Activated T-cell treated with anti-CD3 and anti-CD28 coated beads, Interleukin-2, amount 50 U/mL, for 1 hour (primary cell): ENCODE measurements around the gene NFE2L3.
"Not testable (repeated sequence)": the region's sequence is repeated elsewhere in the genome, so short reads cannot be mapped to it uniquely, and the experiment has no call there.

Experiments used
- DNase-seq: peaks from one replicate; pipeline ENCODE4 v3.0.0-alpha.2; 2020

Gene NFE2L3

DNA sequence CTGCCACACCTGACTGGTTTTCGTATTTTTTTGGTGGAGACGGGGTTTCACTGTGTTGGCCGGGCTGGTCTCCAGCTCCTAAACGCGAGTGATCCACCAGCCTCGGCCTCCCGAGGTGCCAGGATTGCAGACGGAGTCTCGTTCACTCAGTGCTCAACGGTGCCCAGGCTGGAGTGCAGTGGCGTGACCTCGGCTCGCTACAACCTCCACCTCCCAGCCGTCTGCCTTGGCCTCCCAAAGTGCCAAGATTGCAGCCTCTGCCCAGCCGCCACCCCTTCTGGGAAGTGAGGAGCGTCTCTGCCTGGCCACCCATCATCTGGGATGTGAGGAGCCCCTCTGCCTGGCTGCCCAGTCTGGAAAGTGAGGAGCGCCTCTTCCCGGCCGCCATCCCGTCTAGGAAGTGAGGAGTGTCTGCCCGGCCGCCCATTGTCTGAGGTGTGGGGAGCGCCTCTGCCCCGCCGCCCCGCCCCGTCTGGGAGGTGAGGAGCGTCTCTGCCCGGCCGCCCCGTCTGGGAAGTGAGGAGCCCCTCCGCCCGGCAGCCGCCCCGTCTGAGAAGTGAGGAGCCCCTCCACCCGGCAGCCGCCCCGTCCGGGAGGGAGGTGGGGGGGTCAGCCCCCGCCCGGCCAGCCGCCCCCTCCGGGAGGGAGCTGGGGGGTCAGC lies 4.2 kb upstream of the NFE2L3 start:
- DNase-seq, result not testable (repeated sequence)

DNA sequence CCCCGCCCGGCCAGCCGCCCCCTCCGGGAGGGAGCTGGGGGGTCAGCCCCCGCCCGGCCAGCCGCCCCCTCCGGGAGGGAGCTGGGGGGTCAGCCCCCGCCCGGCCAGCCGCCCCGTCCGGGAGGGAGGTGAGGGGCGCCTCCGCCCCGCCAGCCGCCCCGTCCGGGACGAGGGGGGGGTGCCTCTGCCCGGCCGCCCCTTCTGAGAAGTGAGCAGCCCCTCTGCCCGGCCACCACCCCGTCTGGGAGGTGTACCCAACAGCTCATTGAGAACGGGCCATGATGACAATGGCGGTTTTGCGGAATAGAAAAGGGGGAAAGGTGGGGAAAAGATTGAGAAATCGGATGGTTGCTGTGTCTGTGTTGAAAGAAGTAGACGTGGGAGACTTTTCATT lies 3.7 kb upstream of the NFE2L3 start:
- not testable (repeated sequence) for DNase-seq

DNA sequence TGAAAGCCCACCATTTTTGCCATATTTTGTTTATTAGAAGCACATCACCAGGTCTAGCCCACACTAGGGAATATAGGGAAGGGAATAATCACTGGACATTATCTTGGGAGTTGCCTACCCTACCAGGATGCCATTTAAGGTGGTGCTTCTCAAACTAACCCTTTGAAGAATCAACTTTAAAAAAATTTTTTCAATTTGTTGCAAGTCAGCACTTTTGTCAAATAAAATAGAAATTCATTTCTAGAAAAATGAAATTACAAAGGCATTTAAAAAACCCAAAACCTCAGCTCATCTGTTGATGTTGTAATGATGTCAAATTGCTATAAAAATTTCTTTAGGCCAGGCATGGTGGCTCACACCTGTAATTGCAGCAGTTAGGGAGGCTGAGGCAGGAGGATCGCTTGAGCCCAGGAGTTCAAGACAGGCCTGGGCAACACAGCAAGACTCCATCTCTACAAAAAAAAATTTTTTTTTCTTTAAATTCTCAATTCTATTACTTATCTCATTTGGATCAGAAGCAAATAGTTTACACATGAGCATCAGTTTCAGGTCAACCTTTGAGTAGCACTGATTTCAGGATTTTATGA lies 2.5 kb upstream of the NFE2L3 start:
- no peak for DNase-seq

DNA sequence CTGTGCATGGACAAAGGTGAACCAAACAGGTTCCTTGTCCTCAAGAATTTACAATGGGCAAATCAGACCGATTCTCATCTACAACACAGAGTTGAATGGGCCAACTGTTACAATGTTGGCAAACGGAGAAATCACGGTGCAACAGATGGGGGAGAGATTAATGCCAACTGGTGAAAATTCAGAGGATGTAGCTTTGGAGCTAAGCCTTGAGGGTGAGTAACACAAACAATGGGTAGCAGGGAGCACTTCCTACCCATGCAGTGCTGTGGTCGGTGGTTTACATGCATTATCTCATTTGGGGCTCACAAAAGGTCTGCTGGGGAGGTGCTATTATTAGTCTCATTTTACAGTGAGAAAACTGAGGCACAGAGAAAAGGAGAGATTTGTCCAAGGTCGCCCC lies 902 bp upstream of the NFE2L3 start:
- no peak for DNase-seq

DNA sequence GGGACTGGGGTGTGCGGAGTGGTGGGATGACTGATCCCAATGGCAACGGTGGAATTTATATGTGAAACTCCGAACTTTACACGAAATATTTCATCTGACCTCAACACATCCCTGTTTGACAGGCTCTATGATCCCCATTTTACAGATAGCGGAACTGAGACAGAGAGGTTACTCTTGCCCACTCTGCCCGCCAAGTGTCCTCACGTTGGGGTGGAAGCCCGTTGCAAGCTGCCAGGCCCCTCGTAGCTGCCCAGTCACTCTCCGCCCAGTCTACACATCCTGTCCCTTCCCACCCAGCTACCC lies 397 bp upstream of the NFE2L3 start:
- no peak for DNase-seq

DNA sequence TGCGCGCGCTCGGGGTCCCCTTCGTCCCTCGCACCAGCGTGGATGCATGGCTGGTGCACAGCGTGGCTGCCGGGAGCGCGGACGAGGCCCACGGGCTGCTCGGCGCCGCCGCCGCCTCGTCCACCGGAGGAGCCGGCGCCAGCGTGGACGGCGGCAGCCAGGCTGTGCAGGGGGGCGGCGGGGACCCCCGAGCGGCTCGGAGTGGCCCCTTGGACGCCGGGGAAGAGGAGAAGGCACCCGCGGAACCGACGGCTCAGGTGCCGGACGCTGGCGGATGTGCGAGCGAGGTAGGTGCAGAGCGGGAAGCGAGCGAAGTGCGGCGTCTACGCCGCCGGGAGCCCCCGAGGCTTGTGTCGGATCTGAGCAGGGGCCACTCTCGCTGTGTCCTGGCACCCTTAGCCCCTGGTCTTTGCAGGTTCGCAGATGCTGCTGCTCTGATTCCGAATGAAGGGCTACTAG lies 813 bp downstream of the NFE2L3 start:
- peak; percentile 55 for DNase-seq

DNA sequence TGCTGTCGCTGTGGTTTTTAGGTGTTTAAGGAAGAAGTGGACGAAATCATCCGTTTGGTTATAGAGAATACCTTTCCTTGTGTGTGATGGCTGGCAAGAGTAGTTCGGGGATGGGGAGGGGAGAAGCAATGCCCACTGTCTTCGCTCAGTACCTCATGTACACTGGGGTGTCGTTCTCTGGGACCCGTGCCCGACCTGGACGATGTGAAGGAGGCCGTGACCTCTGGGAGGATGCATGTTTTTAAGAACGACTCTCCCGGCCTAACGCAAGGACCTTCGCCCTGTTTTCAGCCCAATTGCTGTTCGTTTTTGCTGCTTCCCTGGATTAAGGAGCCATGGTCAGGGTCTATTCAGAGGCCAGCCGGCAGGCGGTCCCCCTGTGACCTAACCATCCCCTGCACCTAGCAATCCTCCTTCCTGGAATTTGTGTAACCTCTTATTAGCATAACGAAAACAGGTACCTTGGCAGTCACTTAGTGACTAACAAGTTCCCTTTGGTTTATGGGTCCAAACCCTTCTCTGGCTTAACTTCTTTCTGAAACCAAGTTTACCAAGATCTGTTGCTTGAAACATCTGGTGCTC lies 1.3 kb downstream of the NFE2L3 start:
- DNase-seq, result peak; percentile 37

DNA sequence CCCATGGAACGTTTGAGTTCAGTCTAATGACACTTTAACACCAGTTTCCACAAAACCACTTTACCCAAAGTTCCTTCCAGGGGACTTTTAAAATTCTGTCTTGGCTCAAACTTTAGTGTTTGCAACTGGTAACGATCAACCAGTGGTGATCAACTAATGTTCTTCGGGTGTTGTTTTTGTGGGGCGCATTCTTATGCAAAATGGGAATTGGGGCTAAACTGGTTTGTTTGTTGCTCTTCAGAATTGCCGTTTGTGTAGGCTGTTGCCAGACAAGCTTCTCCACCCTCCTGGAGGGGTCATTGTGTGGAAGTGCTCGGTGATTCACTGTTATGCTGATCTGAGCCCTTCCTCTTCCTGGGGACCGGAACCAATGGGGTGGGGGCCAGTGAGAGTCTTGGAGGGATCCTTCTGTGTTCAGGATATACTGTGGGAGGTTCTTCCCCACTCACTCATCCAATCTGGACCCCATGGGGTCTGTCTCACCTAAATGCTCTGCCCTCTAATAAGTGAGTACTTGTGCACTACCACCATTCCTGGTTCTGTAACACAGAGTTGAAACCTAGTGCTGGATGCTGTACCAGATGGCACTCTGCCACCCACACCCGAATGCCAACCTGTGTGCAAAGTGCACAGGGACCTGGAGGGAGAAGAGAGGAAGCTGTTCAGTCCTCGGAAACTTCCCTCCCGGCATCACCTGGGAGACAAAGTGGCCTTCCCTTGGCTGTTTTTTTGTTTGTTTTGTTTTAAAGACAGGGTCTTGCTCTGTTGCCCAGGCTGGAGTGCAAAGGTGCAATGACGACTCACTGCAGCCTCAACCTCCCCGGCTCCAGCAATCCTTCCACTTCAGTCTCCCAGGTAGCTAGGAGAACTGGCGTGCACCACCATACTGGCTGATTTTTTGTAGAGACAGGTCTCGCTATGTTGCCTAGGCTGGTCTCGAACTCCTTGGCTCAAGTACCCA lies 2.1 kb downstream of the NFE2L3 start:
- DNase-seq, result no peak

DNA sequence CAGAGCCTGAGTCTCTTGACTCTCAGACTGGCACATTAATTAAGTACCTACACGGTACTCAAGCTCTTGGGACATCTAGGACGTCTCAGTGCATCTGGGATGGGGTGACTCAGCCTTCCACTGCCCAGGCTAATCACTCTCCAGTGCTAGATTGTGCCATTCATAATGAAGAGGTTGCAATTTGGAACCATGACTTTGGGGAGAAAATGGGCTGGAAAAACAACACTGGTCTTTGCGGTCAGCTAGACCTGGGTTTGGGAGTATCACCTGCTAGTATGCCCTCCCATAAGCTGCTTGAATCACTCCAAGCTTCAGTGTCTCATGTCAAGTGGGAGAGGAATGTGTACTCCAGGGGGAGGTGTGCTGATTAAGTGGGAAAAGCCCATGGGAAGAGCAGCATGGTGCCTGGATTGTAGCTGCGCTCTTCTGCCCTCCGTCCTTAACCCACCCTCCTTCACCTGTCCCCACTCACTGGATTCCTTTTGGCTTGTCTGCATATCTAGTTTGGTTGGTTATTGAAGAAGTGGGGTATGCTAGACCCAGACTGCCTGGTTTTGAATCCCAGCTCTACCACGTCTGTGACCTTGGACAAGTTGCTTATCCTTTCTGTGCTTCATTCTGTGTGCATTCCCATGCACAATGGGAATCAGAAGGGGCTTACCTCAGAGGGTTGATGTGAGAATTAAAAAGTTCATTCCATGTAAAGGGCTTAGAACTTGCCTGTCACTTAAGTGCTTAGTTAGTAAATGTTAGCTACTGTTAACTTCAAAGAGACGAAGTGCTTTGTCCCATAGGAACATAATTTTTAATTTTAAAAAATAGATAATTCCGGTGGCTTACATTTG lies 3.8 kb downstream of the NFE2L3 start:
- DNase-seq, result no peak

DNA sequence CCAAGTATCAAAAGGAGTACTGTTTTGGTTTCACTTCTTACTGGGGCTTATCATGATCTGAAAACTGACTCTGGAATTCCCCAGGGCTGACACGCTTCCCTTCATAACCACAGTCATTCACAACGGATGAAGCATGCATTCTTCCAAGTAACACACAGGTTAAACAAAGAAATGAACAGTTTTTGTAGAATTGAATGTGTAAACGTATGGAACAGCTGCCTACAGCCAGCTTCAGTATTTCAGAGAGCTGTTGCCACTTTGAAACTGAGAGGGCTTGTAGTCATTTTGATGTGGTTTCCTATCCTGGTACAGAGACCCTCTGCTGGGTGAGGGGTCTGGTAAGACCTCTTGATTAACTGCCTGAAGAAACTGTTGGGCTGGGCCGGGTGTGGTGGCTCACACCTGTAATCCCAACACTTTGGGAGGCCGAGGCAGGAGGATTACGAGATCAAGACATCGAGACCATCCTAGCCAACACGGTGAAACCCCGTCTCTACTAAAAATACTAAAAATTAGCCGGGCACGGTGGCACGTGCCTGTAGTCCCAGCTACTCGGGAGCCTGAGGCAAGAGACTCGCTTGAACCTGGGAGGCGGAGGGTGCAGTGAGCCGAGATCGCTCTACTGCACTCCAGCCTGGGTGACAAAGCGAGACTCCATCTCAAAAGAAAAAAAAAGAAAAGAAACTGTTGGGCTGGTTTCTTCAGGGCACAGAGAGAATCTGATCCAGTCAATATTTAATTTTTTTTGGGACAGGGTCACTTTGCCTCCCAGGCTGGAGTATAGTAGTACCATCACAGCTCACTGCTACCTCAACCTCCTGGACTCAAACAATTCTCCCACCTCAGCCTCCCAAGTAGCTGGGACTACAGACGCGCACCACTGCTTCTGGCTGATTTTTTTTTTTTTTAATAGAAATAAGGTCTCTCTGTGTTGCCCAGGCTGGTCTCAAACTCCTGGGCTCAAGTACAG lies 4.7 kb downstream of the NFE2L3 start:
- DNase-seq, result no peak

DNA sequence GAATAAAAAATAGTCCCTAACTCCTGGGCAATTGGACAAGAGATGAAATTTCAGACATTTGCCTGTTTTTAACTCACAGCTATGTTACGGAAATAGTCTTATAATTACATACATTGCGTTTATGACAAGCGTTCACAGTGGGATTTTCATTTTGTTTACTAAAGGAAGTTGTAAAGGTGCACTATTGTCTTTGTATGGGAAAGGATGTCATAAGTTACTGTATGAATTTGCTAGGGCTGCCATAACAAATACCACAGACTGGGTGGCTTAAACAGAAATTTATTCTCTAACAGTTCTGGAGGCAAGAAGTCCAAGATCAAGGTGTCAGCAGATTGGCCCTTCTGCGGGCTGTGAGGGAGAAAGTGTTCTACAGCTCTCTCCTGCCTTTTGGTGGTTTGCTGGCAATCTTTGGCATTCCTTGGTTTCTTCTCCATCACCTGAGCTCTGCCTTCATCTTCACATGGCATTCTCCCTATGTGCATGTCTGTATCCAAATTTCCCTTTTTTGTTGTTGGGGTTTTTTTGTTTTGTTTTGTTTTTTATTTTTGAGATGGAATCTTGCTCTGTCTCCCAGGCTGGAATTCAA lies 5.6 kb downstream of the NFE2L3 start:
- DNase-seq, result no peak

DNA sequence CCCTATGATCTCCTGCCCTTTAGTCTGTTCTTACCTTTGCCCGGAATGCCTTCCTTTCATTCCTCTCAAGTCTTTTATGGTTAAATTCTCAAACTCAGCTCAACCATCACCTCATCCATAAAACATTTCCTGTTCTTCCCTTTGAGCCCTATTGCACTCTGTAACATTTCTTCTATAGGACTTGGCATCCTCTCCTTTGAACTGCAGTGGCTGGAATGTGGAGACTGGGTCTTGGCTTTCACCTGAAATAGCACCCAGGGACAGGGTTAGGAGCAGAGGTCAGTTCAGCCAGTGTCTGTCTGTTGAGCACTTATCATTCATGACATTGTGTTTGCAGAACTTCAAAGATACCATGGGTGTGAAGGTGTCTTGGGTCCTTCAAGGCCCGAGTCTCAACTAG lies 7.2 kb downstream of the NFE2L3 start:
- DNase-seq, result no peak

DNA sequence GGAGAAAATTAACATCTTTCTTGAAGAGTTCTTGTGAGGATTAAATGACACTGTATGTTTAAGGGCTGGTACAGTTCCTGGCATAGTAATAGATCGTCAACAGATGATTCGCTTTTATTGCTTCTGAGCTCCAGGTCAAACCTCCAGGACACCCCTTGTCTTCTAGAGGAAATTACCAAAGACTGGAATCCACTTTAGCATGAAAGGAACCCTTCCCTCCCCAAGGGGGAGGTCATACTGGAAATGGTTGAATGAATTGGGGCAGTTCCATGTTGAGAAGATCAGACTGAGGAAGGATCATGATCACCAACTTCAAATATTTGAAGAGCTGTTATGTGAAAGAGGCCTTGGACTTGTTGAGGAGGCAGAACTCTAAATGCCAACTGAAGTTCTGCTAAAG lies 8.9 kb downstream of the NFE2L3 start:
- no peak for DNase-seq

DNA sequence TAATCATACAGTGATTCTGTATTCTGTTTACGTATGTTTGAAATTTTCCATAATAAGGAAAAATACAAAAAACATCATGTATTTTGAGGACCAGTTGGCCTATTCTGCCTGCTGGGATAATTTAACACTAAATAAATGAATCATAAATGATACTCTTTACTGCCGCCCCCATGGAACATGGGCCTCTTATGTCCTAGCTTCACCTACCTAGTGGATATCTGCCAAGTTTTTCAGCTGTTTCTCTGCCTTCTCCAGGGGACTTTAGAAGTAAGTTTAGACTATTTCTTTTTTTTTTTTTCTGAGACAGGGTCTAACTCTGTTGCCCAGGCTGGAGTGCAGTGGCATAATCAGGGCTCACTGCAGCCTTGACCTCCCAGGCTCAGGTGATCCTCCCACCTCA lies 10.4 kb downstream of the NFE2L3 start:
- no peak for DNase-seq

DNA sequence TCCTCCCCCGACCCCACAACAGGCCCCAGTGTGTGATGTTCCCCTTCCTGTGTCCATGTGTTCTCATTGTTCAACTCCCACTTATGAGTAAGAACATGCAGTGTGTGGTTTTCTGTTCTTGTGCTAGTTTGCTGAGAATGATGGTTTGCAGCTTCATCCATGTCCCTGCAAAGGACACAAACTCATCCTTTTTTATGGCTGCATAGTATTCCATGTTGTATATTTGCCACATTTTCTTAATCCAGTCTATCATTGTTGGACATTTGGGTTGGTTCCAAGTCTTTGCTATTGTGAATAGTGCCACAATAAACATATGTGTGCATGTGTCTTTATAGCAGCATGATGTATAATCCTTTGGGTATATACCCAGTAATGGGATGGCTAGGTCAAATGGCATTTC lies 11.8 kb downstream of the NFE2L3 start:
- DNase-seq, result not testable (repeated sequence)

DNA sequence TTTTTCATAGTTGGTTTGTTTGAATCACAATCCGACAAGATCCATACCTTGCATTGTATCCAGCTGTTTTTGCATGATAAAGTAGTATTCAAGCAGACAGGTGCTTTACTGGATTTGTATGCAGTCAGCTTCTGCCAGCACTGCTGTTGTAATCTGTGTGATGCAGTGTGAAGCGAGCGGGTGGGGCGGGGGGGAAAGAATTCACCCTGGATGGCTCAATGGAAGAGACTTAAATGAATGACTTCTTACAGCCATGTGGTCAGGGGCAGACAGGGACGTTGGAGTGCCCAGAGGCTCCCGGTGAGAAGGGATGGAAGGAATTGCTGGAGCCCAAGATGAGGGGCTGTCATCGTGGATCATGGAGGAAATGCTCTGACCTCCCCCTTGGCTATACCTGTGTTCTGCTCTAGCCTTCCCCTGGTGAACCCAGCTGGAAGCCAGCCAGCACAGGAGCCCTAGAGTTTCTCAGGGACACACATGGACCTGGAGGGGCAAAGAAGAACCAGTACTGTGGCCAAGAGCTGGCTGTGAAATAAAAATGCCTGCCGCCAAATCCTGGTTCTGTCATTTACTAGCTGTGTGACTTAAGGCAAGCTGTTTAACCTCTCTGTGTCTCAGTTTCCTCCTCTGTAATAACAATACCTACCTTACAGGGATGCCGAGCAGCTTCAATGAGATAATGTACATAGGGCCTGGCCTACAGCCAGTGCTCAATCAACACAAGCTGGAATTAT lies 14.1 kb downstream of the NFE2L3 start:
- no peak for DNase-seq

DNA sequence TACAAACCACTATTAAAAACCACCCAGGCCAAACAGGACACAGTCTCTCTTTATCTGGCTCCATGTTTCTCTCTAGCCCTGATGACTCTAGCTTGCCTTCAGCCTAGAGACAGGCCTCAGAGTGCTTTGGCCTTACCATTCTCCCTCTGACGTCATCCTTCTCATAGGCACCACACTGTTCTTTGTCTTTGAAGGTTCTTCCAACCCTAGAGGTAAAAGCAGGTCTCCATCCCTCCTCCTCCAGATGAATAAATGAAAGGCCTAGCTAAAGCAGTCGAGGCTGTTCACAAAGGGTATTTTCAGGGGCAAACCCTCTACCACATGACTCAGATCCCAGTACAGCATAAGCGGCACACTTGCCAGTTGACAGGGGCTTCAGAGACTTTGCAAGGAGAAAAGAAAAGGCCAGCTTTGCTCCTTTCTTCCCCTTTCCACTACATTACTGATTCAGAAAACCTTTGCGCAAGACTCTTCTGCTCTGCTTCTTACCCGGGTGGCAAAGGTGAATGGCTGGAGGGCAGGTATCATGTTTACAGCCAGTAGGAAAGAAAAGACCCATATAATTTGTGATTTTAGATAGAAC lies 14.8 kb downstream of the NFE2L3 start:
- DNase-seq, result no peak

DNA sequence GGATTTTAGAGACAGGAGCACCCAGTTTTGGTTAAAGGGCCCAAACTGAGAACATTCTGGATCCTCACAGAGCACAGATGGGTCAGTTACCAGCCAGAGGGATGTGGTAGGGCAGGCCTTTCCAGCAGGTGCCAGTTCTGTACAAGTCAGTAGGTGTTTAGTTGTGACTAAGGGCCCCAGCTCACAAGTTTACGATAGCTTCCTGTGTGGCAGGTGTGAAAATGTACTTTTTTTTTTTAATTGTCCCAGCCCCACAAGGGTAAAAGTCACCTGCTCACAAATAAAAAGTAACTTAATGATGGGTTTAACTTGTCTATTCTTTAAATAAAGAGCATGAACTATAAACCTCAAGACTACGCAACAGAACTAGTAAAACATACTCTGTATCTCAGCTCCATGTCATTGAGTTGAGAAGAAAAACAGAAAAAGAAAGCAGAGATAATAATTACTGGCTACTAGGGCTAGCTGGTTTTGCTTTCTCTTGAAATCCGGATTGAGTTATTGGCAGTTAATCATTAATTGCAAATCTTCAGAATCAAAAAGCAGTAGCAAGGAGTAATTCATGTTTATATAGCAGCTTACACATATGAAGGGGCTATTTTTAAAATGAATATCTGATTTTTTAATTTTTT lies 15.4 kb downstream of the NFE2L3 start:
- DNase-seq, result no peak

DNA sequence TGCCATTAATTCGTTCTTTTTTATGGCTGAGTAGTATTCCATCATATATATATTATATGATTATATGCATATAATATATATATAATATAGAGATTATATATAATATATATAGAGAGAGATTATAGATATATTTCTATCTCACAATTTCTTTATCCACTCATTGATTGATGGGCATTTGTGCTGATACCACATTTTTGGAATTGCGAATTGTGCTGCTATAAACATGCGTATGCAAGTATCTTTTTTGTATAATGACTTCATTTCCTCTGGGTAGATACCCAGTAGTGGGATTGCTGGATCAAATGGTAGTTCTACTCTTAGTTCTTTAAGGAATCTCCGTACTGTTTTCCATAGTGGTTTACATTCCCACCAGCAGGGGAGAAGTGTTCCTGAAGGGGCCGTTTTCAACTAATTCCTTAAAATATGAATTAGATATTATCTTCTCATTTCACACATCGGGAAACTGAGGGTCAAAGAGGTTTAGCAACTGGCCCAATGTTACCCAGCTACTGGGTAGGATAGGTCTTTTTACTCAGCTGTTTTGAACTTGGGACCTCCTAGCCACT lies 16.5 kb downstream of the NFE2L3 start:
- no peak for DNase-seq
